ENCODE data around the gene IWS1. TPM values are rescaled to one million over a fixed set of nuclear protein-coding genes. Genes with fewer than 3 reads are reported as not detected.

IWS1 gene
- total RNA-seq, 6 experiments from 2014 or later: 34.7 to 44.6 (median 38.3) TPM

GRCh38 chr2:127479219-127479825, 47.0 kb downstream of the IWS1 start:
- H3K4me3 Mint-ChIP-seq: no peak overlapping the region
- no peaks in the 10 kb centered on the region; the same call in 1 of the 2 replicates for H3K27me3 Mint-ChIP-seq (ENCODE audit: insufficient read depth)
- peaks cover 13% of the 10 kb centered on the region for H3K9me3 Mint-ChIP-seq
- peak; percentile 59 for DNase-seq
- TF ChIP-seq, protein P1, sequence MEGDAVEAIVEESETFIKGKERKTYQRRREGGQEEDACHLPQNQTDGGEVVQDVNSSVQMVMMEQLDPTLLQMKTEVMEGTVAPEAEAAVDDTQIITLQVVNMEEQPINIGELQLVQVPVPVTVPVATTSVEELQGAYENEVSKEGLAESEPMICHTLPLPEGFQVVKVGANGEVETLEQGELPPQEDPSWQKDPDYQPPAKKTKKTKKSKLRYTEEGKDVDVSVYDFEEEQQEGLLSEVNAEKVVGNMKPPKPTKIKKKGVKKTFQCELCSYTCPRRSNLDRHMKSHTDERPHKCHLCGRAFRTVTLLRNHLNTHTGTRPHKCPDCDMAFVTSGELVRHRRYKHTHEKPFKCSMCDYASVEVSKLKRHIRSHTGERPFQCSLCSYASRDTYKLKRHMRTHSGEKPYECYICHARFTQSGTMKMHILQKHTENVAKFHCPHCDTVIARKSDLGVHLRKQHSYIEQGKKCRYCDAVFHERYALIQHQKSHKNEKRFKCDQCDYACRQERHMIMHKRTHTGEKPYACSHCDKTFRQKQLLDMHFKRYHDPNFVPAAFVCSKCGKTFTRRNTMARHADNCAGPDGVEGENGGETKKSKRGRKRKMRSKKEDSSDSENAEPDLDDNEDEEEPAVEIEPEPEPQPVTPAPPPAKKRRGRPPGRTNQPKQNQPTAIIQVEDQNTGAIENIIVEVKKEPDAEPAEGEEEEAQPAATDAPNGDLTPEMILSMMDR (IDR thresholded peaks at IDR 0.05): peak; percentile 85
- H3K36me3 Mint-ChIP-seq (ENCODE audit: low read depth): peaks cover 24% of the 10 kb centered on the region
- H3K4me1 Mint-ChIP-seq (ENCODE audit: low read depth): peaks cover 22% of the 10 kb centered on the region
- H3K27ac Mint-ChIP-seq: no peak overlapping the region

GRCh38 chr2:127475788-127476187, 50.5 kb downstream of the IWS1 start:
- Mint-ChIP-seq H3K4me1 (ENCODE audit: low read depth) (peaks cover 3% of the 10 kb centered on the region), H3K4me3 (no peak overlapping the region), H3K36me3 (ENCODE audit: low read depth) (peaks cover 21% of the 10 kb centered on the region), H3K27me3 (ENCODE audit: insufficient read depth) (no peaks in the 10 kb centered on the region), H3K27ac (no peak overlapping the region), H3K9me3 (peaks cover 13% of the 10 kb centered on the region)
- TF ChIP-seq, protein P1 (IDR thresholded peaks at IDR 0.05): no peak
- no peak for DNase-seq

DNA sequence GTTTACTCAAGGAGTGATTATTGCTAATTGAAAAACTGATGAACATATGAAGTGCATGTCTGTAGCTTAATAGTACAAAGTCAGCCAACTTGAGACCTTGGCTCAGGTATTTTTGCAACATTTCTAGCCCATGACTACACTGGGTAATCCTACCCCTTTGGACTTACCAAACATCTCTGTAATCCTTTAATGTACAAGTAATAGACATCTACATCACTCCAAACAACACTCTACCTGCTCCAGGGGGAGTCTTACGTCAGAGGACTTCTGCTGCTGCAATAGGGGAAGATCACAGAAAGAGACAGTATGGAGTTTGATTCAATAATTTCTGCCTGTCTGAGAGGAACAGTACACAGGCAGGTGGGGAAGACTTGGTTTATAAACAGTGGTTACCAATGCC, 54.0 kb downstream of the IWS1 start:
- H3K36me3 Mint-ChIP-seq (ENCODE audit: low read depth): peaks cover 27% of the 10 kb centered on the region
- no peak for DNase-seq
- TF ChIP-seq, protein P1 (IDR thresholded peaks at IDR 0.05): no peak
- no peaks in the 10 kb centered on the region for H3K27me3 Mint-ChIP-seq (ENCODE audit: insufficient read depth)
- H3K9me3 Mint-ChIP-seq: peaks cover 13% of the 10 kb centered on the region
- no peaks in the 10 kb centered on the region for H3K4me1 Mint-ChIP-seq (ENCODE audit: low read depth)
- H3K27ac Mint-ChIP-seq: no peak overlapping the region
- no peak overlapping the region for H3K4me3 Mint-ChIP-seq

DNA sequence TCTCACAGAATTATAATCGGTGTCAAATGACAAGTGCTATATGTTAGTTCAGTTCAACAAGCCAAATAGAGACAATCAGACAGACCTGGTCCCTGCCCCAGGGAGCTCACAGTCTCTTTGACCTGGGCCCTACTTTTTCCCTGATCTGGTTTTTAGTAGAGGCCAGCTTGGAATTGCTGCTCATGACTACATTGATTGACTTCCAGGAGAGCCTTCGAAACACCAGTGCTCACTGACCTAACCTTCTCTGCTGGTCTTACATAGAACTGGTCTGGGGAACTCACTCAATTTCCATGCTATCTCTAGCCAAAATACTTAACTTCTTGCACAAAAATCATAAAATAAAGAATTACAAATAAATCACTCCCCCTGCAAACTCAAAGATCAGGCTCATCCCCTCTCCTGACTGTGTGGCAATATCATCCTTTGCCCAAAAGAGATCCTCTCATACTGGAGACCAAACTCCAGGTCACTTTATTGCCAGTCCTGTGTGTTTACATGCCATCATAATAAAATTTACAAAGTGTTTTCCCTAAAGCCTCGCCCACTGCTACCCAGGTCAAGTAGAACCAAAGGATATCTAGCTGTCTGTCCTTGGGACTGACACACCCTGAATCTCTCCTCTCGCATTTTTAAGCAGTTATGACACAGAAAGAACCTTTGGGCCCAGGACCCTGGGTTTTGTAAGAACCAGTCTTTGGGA, 54.9 kb downstream of the IWS1 start:
- Mint-ChIP-seq H3K27ac (no peak overlapping the region), H3K27me3 (ENCODE audit: insufficient read depth) (no peaks in the 10 kb centered on the region), H3K9me3 (peaks cover 13% of the 10 kb centered on the region), H3K4me3 (no peak overlapping the region), H3K36me3 (ENCODE audit: low read depth) (peaks cover 22% of the 10 kb centered on the region), H3K4me1 (ENCODE audit: low read depth) (no peaks in the 10 kb centered on the region)
- DNase-seq: no peak
- TF ChIP-seq, protein P1 (IDR thresholded peaks at IDR 0.05): no peak

DNA sequence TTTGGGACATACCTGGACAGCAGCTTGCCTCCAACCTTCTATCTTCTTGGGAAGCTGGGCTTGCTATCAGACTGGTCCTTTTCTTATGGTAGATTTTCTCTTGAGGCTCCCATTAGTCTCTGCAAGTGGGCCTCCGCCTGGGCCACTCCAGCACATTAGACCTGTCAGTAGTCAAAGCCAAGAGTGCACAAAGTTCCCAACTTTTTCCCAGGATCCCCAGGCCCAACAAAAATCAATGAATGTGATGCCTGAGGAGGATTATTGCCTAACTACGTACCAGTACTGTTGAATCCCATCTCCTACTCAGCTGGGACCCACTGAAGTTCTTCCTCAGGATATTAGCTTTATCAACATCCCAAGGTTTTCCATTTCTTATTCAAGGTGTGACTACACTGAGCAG, 56.3 kb downstream of the IWS1 start:
- H3K9me3 Mint-ChIP-seq: peaks cover under 1% of the 10 kb centered on the region; the same call in 1 of the 2 replicates
- H3K36me3 Mint-ChIP-seq (ENCODE audit: low read depth): peaks cover 10% of the 10 kb centered on the region
- H3K27ac Mint-ChIP-seq: no peak overlapping the region
- TF ChIP-seq, protein P1 (IDR thresholded peaks at IDR 0.05): no peak
- H3K4me1 Mint-ChIP-seq (ENCODE audit: low read depth): peaks cover 6% of the 10 kb centered on the region; the same call in 1 of the 2 replicates
- no peak overlapping the region for H3K4me3 Mint-ChIP-seq
- no peaks in the 10 kb centered on the region for H3K27me3 Mint-ChIP-seq (ENCODE audit: insufficient read depth)
- no peak for DNase-seq
